C4-2B (cell line): ENCODE results near the gene ARHGAP27.
"Not testable (repeated sequence)": the region's sequence is repeated elsewhere in the genome, so short reads cannot be mapped to it uniquely, and the experiment has no call there.

ENCODE experiments used
- CTCF ChIP-seq: fragments of 450-650 bp; conservative IDR thresholded peaks from 2 replicates; pipeline ENCODE4 v1.5.1; 2017; ENCODE audit warnings: mild to moderate bottlenecking
- ZFX ChIP-seq: fragments of 450-650 bp; IDR thresholded peaks from 2 replicates; pipeline ENCODE4 v1.6.1; 2017

DNA sequence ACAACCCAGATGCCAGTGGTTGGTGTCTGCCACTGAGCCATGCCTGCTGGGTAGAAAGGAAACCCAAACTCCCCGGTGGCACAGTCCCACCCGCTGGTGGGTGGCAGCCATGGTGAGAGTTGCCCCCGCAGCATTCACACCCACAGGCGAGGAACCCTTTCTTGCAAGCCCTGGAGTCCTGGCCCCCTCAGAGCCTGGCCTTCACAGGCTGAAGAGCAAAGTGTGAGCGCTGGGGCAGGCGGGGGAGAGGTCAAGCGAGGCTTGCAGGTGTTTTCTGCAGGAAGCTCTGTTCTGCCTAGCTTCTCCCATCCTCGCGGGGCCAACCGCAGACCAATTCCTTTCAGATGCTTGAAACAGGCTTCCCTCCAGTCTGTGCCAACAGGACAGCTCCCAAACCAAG lies 19.0 kb upstream of the ARHGAP27 start:
- TF ChIP-seq CTCF, ZFX: not testable (repeated sequence)
